Left cardiac atrium (tissue), 4 donors: ENCODE data around the gene SPG11. TPM values are rescaled to one million over a fixed set of nuclear protein-coding genes. Genes with fewer than 3 reads are reported as not detected.
"Not testable (repeated sequence)": the region's sequence is repeated elsewhere in the genome, so short reads cannot be mapped to it uniquely, and the experiment has no call there.

Experiments
- ATAC-seq, 2 donors: fragments of 200-7000 bp; cut with Tn5 transposase; one replicate each; pipeline ENCODE4 v1.9.1; 2020; ENCODE audit warnings: mild to moderate bottlenecking in 2 of 2, moderate library complexity in 2 of 2
- DNase-seq: peaks from one replicate; pipeline ENCODE4 v3.0.0-alpha.2; 2020
- intact Hi-C, 2 donors: fragments of 100-400 bp; cut with DNase I; formaldehyde crosslinking; loops; one replicate each; pipeline versions ENCODE4 v1.14.1 to v1.15.1; 2022 to 2023
- total RNA-seq, 2 donors: library from RNA; stranded (reverse); fragmentation: NEBNext Ultra II Directional; extraction: Animal tissue kit (Norgen Biotek cat#: 25700); gene quantifications; one replicate each; pipeline ENCODE4 v1.2.1, GENCODE V29; 2021
- donor health status: DM: no; HTN: yes; CAD: no.
- donor health status: DM: no; HTN: yes; CAD: no; lungs with severe emphysema.
- donor health status: DM: yes; HTN: yes; CAD: no.
- donor health status: Dilated cardiomyopathy.

The SPG11 gene
- total RNA-seq, 2 donors from 2014 or later, result 42.9 to 46.7 TPM

DNA sequence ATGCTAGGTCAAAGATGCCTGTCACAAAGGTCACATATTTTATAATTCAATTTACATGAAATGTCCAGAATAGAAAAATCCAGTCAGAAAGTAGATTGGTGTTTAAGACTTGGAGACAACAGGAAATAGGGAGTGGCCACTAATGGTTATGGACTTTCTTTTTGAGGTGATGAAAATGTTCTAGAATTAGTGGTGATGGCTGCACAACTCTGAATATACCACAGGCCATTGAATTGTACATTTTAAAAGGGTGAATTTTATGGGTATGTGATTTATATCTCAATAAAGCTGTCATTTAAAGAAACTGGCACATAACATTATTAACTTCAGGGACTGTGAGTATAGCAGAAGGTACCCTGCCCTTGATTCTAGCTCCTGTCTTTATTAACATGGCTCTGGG lies 15.8 kb downstream of the SPG11 start:
- ATAC-seq, result no peak
- intact Hi-C loops, result no loop called here

DNA sequence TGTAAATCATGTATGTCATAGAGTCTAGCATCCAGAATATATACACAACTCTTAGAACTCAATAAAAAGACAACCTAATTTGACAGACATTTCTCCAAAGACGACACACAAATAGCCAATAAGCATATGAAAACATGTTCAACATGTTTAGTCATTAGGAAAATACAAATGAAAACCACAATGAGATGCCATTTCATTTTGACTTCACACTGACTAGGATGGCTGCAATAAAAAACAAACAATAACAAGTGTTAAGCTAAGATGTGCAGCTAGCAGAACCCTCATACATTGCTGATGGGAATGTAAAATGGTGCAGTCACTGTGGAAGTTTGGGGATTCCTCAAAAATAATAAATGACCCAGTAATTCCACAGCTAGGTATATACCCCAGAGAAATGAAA lies 16.4 kb downstream of the SPG11 start:
- DNase-seq (no peak), ATAC-seq (no peak)
- intact Hi-C loops, result no loop called here

More for the DNA sequence above, 15.8 kb downstream of the SPG11 start:
- DNase-seq, result no peak

DNA sequence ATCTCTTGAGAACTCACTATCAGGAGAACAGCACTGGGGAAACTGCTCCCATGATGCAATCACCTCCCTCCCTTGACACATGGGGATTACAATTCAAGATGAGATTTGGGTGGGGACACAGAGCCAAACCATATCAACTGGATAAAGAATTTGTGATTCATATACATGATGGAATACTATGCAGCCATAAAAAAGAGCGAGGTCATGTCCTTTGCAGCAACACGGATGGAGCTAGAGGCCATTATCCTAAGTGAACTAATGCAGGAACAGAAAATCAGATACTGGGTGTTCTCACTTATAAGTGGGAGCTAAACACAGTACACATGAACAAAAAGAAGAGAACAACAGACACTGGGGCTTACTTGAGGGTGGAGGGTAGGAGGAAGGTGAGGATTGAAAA lies 17.0 kb downstream of the SPG11 start:
- ATAC-seq (no peak), DNase-seq (no peak)
- intact Hi-C loops, result no loop called here

DNA sequence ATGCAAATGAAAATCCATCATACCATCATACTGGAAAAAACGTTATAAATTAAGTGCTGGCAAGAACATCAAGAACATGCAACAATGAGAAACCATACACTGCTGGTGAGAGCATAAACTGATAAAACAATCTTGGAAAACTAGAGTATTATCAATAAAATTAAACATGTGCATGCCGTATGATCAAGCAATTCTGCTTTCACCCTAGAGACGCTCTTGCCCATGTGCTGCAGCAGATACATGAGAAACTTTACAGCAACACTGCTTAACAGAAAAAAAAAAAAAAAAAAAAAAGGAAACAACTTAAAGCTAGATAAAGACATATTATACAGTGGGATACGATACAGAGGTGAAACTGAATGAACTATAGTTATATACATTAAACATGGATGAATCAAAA lies 21.8 kb downstream of the SPG11 start:
- DNase-seq (no peak), ATAC-seq (no peak)
- intact Hi-C loops, result no loop called here

DNA sequence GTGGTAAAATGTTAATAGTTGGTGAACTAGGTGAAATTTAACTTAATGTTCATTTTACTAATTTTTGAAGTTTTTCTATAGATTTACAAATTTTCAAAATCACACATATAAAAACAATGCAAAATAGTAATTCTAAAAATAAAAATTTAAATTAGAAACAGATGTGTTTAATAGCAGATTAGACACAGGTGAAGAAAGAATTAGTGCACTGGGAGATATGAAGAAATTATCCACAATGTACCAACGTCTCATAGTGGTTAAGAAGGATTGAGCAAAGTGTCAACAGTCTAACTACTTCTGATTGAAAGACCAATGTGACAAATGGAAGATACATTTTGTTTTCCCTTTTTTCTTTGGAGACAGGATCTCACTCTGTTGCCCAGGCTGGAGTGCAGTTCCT lies 26.5 kb downstream of the SPG11 start:
- DNase-seq (no peak), ATAC-seq (no peak)
- intact Hi-C loops, result no loop called here

DNA sequence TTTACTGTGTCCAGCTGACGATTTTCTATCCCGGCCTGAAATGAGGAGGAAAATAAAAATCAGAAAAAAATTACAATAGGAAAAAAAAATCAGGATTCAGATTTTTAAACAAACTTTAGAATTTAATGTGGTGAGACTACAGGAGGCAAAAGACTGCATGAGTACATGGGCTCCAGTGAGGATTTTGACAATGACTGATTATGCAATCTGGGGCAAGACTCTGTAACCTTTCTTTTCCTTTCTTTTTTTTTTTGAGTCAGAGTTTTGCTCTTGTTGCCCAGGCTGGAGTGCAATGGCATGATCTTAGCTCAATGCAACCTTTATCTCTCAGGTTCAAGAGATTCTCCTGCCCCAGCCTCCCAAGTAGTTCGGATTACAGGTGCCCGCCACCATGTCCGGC lies 29.9 kb downstream of the SPG11 start:
- peak in 1 of 2 donors; percentile 35 for ATAC-seq
- intact Hi-C loops, result no loop called here
- DNase-seq, result no peak

DNA sequence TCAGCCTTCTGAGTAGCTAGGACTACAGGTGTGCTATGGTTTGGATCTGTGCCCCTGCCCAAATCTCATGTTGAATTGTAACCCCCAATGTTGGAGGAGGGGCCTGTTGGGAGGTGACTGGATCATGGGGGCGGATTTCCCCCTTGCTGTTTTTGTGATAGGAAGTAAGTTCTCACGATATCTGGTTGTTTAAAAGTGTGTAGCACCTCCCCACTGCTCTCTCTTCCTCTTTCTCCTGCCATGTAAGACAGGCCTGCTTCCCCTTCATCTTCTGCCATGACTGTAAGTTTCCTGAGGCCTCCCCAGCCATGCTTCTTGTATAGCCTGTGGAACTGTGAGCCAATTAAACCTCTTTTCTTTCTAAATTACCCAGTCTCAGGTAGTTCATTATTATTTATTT lies 38.2 kb downstream of the SPG11 start:
- ATAC-seq, DNase-seq, intact Hi-C loops: not testable (repeated sequence)

DNA sequence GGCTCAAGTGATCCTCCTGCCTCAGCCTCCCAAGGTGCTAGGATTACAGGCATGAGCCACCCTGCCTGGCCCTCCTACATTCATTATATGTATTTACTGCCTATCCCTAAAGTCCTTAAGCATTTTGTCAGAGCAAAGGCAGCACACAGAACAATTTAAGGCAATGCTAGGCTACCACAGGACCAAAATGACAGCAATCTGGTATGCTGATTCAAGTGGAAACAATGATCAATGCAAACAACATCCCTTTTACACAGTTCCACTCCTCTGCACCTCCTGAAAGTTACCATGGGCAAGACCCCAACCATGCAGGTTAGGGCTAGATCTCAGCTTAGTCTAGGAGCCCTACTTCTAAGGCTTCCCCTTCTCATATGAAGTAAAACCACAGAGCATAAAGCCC lies 40.3 kb downstream of the SPG11 start:
- intact Hi-C loops, result no loop called here
- DNase-seq (no peak), ATAC-seq (no peak)

DNA sequence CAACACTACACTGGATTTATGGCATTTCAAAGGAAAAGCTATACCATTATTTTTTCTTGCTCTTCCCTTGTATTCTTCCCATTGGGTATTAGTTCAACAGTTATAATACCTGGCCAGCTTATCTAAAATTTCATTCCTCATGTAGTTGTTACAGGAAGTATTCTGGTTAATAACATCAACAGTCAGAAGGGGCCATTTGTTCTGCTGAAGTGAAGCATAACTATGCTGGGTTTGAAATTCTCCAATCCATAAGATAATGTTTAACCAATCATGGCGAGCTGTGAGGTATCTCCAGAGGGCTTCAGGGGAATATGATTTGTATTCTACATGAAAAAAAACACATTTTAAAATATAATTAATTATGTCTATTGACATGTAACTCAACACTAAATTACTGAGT lies 43.4 kb downstream of the SPG11 start:
- ATAC-seq (no peak), DNase-seq (no peak)
- intact Hi-C loops, result no loop called here

DNA sequence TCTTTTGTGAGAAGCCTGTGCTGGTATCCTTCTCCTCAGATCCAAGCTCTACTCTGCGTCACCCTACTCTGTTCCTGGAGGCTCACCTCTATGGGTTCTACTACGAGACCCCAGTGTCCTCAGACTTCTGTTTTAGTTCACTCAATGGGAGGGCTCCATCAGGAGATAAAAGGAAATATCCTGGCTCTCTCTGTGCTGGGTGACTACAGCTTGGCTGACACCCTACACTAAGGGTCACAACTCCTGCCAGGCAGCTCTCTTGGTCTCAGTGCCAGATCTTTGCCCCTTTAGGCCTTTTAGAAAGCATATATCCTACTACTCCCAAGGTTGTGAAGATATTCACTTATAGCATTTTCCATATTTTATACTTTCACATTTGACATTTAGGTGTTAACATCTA lies 46.5 kb downstream of the SPG11 start:
- no peak for DNase-seq
- no peak for ATAC-seq
- intact Hi-C loops, result no loop called here

DNA sequence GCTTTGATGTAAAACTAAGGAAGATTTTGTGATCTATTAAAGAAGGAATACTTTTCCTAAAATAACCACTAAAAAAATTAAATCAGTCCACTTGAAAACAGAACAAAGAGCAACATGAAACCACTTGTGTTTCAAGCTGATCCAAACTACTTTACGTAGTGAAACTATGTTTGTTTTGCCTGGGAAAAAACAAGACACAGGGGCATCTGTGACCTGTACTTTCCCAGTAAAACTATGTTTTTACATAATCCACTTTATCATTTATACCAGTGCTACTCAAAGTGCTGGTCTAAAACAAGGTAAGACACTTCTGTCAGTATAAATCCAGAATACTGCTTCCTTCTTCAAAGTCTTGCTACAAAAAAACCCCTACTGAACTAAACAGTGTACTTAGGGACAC lies 56.7 kb downstream of the SPG11 start:
- intact Hi-C loops, result no loop called here
- DNase-seq (no peak), ATAC-seq (no peak)

DNA sequence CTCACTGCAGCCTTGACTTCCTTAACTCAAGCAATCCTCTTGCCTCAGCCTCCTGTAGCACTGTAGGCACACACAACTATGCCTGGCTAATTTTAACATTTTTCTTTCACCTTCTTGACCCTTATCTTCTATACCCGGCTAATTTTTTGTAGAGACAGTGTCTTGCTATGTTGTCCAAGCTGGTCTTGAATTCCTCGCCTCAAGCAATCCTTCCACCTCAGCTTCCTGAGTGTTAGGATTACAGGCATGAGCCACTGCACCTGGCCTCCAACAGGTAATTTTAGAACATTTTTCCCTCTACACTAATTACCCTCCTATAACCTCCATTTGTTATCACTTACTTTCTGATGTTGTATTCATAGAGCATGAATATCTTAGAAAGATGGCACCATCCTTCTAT lies 60.3 kb downstream of the SPG11 start:
- intact Hi-C loops, result no loop called here
- ATAC-seq, result no peak

DNA sequence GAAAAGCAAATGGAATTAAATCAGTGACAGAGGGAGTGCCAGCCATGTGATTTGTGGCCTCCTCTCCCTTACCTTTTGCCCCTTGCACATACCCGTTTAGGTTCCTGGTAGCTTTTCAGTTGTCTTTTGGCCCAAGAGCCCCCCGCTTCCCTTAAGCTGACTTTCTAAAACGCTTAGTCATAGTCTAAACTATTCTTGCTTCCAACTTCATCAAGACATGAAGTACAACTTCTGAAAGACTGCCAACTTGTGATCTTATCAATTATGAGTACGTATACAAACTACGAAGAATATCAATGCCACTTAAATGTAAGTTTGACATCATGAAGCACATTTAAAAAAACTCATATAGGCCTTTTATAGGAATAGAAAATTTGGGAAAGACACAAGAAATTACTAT lies 64.6 kb downstream of the SPG11 start:
- no peak for ATAC-seq
- DNase-seq, result no peak

More for the DNA sequence above, 60.3 kb downstream of the SPG11 start:
- DNase-seq, result no peak

DNA sequence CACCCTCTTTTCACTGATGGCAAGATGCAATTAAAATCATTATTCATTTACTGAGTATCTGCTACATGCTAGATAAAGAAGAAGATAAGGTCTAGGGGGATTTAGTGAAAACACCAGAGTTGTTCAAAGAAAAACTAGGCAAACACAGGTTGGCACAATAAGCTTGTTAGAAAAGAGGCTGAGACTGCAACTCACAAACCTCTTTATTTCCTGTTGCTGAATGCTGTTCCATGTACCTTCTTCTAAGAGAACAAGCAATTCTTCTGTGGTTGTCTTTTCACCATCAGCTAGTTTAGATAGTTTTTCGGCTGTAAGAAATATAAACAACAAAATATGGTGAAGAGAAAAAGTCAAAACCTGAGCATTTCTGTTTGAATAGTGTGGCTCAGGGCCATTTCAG lies 65.4 kb downstream of the SPG11 start:
- ATAC-seq (no peak), DNase-seq (no peak)
- intact Hi-C loops, result no loop called here

More for the DNA sequence above, 64.6 kb downstream of the SPG11 start:
- intact Hi-C loops, result no loop called here

DNA sequence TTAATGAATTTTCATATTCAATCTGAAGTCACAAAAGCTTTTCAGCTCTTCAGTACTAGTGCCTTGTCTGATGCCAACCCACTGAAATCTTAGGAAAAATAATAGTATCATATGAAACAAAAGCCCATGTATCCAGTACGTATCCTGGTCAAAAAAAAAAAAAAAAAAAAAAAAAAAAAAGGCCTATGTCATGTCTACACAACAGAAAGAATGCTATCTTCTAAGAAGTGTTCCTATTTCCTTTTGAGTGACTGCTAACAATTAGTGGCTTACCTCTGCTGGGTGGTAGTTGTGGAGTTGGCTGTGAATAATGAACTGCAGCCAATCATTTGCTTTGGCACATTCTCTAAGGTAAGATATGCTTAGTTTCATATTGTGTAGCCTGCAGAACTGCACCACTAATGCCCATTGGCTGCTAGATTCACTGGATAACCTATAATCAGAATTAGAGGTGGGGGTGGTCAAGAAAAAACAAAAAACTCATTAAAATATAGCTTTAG lies 66.9 kb downstream of the SPG11 start:
- ATAC-seq, result no peak
- DNase-seq, result no peak
- intact Hi-C loops, result no loop called here

DNA sequence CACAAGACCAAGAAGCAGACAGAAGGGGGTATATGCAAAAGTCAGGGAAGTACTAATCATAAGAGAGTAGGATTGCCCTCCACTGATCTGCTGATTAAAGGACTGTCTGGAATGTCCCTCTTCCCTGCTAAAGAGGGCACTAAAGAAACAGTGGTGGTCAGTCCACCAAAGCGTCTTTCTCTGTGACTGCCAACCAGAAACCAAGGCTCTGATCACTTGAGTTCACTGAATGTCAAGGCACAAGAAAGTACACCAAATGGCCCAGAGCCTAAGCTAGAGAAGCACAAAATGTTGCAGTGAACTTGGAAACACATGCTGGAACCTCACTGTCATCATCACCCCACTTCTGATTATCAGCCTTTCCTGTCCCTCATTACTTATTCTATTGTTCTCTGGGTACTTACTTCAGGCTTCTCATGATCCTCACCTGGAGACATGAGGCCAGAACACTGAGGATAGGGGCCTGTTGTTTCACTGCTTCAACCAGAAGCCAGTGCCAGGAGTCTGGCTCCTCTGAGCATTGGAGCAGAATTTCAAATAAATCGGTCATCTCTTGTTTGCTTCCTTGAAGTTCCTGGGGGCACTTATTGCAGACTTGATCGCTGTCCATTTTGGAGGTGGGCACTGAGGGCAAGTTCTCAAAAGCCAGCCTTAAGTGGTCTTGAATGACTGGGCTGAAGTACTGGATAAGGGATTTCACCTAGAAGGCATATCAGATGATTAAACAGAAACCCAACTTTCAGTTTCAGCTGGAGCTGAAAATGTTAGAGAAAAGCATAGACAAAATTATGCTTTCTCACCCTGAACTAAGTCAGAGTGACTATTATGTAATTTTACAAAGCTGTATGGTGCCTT lies 67.6 kb downstream of the SPG11 start:
- intact Hi-C loops, result no loop called here
- ATAC-seq, result no peak
- no peak for DNase-seq

DNA sequence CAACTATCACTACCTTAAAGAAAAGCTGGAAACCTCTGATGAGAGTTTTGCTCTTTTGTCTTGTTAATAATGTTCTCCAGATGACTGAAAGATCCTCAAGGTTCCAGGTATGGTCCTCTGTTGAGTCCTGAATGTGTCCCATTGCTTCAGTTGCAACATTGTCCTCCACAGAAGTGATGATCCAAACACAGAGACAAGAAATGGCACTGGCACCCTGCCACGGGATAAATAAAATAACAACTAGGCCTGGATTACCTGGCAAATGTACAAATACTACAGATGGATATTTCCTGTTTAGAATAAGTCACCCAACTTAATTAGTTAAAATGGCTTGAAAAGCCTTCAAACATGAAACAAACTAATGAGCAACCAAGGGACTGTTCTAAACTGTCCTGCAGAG lies 68.2 kb downstream of the SPG11 start:
- DNase-seq (no peak), ATAC-seq (no peak)
- intact Hi-C loops, result no loop called here

DNA sequence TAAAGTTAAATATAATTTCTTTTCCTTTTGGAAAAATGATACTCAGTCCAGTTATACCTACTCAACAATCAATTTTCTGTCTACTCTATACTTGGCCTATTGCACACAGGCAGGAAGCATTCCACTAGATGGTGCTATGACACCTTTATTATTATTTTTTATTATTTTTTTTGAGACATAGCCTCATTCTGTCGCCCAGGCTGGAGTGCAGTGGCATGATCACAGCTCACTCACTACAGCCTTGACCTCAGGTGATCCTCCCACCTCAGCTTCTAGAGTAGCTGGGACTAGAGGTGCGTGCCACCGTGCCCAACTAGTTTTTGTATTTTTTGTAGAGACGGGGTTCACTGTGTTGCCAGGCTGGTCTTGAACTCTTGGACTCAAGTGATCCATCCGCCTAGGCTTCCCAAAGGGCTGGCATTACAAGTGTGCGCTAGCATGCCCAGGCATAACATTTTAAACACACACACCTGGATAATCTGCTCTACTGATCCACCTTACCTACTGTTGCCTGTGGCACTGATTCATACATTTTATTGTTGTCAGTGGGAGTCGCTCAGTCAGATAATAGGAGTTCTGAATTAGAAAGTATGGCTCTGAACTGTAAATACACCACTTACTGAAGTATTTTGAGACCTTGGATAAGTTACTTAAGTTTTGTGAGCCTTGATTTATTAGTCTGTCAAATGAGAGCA lies 70.3 kb downstream of the SPG11 start:
- DNase-seq (no peak), ATAC-seq (no peak)
- intact Hi-C loops, result no loop called here

DNA sequence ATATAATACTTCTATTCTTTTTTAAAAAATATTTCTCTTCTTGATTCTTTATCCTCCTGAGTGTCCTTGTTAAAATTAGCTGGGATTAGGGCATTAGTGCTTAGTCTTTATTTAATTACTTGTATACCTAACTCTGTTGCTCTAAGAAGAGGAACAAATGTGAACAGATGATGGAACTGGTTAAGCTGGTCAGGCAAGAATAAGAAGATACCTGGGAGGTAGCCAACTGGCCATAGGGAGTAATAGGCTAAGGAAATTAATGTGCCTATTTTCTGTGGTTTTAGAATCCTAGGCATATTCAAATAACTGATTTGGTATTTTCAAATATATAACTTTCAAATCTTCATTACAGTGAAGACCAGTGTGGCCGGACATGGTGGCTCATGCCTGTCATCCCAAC lies 72.1 kb downstream of the SPG11 start:
- intact Hi-C loops, result no loop called here
- DNase-seq (no peak), ATAC-seq (no peak)

DNA sequence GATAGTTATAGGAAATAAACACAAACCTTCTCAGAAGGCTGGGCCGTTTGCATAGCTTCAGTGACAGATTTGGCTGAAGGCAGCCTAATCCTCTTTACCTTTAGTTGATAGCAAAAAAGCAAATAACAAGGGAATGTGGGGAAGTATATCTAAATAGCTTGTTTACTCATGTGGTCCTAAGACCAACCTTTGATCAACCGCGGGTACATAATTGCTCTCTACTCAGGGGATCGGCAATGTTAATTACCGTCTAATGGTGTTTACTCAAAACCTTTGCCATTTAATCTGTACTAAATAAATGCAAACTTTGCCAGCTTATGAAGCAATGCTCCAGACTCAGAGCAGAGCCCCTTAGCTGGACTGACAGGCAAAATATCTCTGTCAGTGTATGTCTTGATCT lies 74.9 kb downstream of the SPG11 start:
- ATAC-seq (no peak), DNase-seq (no peak)
- intact Hi-C loops, result loop anchor here in 1 of 2 donors (10.0 kb wide), 1 partner anchor 146 kb away; the partner anchor contains the start of gene TRIM69
